Esophagus muscularis mucosa (tissue), 4 donors: ENCODE results near the gene ASPDH. TPM values are rescaled to one million over a fixed set of nuclear protein-coding genes. Genes with fewer than 3 reads are reported as not detected.

Experiments used
- DNase-seq: peaks from one replicate; pipeline ENCODE4 v3.0.0-alpha.2; 2017; ENCODE audit errors: extremely low spot score
- H3K27ac ChIP-seq, 4 donors: fragments of 200-600 bp; sonication (generic); replicated peaks in 1 of 4; 1 replicate in 3 of 4; 2 replicates in 1 of 4; pipeline ENCODE4 v1.5.1; 2016 to 2019; ENCODE audit warnings: mild to moderate bottlenecking in 1 of 4
- H3K27me3 ChIP-seq, 4 donors: fragments of 200-600 bp; sonication (generic); one replicate each; pipeline versions ENCODE4 v1.5.1 to v1.6.0; 2016 to 2019
- H3K36me3 ChIP-seq, 4 donors: fragments of 200-600 bp; sonication (generic); one replicate each; pipeline ENCODE4 v1.5.1; 2016 to 2019
- H3K4me1 ChIP-seq, 4 donors: fragments of 200-600 bp; sonication (generic); one replicate each; pipeline ENCODE4 v1.5.1; 2016 to 2019
- H3K4me3 ChIP-seq, 4 donors: fragments of 200-600 bp; sonication (generic); 1 replicate in 2 of 4; 2 replicates in 2 of 4; pipeline ENCODE4 v1.5.1; 2016 to 2019; ENCODE audit warnings: mild to moderate bottlenecking in 4 of 4, moderate library complexity in 1 of 4
- H3K9me3 ChIP-seq, 4 donors: fragments of 200-600 bp; sonication (generic); 1 replicate in 3 of 4; 2 replicates in 1 of 4; pipeline ENCODE4 v1.5.1; 2016 to 2019
- CTCF ChIP-seq, 3 experiments: fragments of 200-600 bp in 2 of 3; fragments of 450-650 bp in 1 of 3; sonication (generic) in 2 of 3; IDR thresholded peaks; one replicate each; pipeline ENCODE4 v1.5.1; 2017 to 2019; ENCODE audit warnings: antibody characterized with exemption in 3 of 3, mild to moderate bottlenecking in 2 of 3, moderate library complexity in 1 of 3
- EP300 ChIP-seq: sonication (generic); formaldehyde crosslinking; IDR thresholded peaks from one replicate; pipeline ENCODE4 v1.6.1; 2017; ENCODE audit warnings: antibody characterized with exemption
- POLR2A ChIP-seq: fragments of 450-650 bp; IDR thresholded peaks from one replicate; pipeline ENCODE4 v1.6.1; 2017; ENCODE audit warnings: antibody characterized with exemption, moderate library complexity, mild to moderate bottlenecking, low read depth
- POLR2AphosphoS5 ChIP-seq, 2 donors: sonication (generic); formaldehyde crosslinking; IDR thresholded peaks; one replicate each; pipeline ENCODE4 v1.6.1; 2017; ENCODE audit warnings: antibody characterized with exemption in 2 of 2
- WGBS: methylation state at CpG from one replicate; pipeline ENCODE4 v1.1.5; 2018; 5-methylcytosine and 5-hydroxymethylcytosine counted together
- intact Hi-C: fragments of 100-400 bp; cut with DNase I; formaldehyde crosslinking; loops from one replicate; pipeline ENCODE4 v1.15.1; 2023
- total RNA-seq, 4 donors: library from RNA; depleted of rRNA; stranded (reverse); fragments of >200 nt; gene quantifications; one replicate each; pipeline versions ENCODE4 v1.1.0 to v1.2.1, GENCODE V29; 2016

ASPDH gene
- total RNA-seq, 4 donors from 2014 or later: 1.6 TPM; not detected in 3

- Histone ChIP-seq H3K36me3 (no peaks in the 10 kb centered on the region), H3K4me3 (no peak overlapping the region), H3K27ac (no peak overlapping the region), H3K9me3 (no peaks in the 10 kb centered on the region), H3K4me1 (peaks cover 0 to 16% (median 15%) of the 10 kb centered on the region in 4 donors), H3K27me3 (peaks cover 0 to 66% (median under 1%) of the 10 kb centered on the region in 4 donors)
- intact Hi-C loops: no loop called here
- WGBS: 87% methylated on average over 13 of the region's 22 CpGs
- DNase-seq: no peak
- no peak for TF ChIP-seq CTCF (IDR thresholded peaks at IDR 0.05)
- TF ChIP-seq EP300: no peak
- TF ChIP-seq POLR2A: no peak
- TF ChIP-seq POLR2AphosphoS5 (IDR thresholded peaks at IDR 0.05): no peak
These were observed 35.6 kb upstream of the ASPDH start for GRCh38 chr19:50549059-50549926.

GRCh38 chr19:50548191-50549058 is 34.7 kb upstream of the ASPDH start:
- WGBS: 90% methylated on average over 4 of the region's 45 CpGs
- no peak overlapping the region for H3K27ac ChIP-seq

DNA sequence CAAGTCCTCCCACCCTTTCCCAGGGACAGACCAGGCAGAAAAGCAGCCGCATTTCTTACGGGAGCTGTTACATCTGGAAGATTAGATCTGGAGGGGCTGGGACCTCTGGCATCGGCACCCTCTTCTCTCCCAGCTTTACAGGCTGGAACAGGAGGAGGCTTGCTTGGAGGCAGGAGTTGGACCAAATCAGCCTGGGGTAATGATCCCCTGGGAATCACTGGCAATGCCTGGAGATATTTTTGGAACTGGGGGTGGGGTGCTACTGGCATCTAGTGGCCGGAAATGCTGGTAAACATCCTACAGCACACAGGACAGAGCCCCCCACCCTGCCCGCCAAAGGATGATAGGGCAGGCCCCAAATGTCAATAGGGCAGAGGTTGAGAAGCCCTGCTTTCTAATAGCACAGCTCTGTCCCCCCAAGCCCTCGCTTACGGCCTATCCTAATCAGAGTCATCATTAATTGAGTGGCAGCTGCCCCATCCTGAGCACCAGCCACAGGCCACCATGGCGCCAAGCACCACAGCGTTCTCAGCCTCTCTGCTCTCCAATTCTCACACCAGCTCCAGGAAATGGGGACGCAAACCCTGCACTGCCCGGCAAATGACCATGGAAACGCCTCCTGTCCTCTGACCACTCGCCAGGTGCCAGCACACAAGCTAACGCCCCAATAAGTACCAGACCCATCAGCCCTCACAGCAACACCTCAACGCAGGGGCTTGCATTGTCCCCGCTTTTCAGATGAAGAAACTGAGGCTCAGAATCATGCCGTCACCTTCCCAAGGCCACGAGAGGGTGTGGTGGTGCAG is 33.9 kb upstream of the ASPDH start:
- Histone ChIP-seq H3K4me1 (peaks cover 0 to 16% (median 15%) of the 10 kb centered on the region in 4 donors), H3K9me3 (no peaks in the 10 kb centered on the region), H3K27me3 (peaks cover 0 to 49% (median 0%) of the 10 kb centered on the region in 4 donors), H3K27ac (no peak overlapping the region), H3K4me3 (no peak overlapping the region), H3K36me3 (no peaks in the 10 kb centered on the region)
- WGBS: 77% methylated on average over 4 of the region's 18 CpGs
- intact Hi-C loops: no loop called here
- DNase-seq: no peak
- TF ChIP-seq POLR2A (no peak), EP300 (no peak), POLR2AphosphoS5 (IDR thresholded peaks at IDR 0.05) (no peak), CTCF (IDR thresholded peaks at IDR 0.05) (no peak)

More at GRCh38 chr19:50548191-50549058, 34.7 kb upstream of the ASPDH start:
- DNase-seq: no peak
- H3K27me3 ChIP-seq: peaks cover 0 to 58% (median 0%) of the 10 kb centered on the region in 4 donors
- H3K4me3 ChIP-seq: no peak overlapping the region
- TF ChIP-seq POLR2A: no peak
- no peak for TF ChIP-seq CTCF (IDR thresholded peaks at IDR 0.05)
- no peak for TF ChIP-seq EP300
- TF ChIP-seq POLR2AphosphoS5 (IDR thresholded peaks at IDR 0.05): no peak
- intact Hi-C loops: no loop called here
- H3K36me3 ChIP-seq: no peaks in the 10 kb centered on the region
- H3K9me3 ChIP-seq: no peaks in the 10 kb centered on the region
- peaks cover 0 to 16% (median 15%) of the 10 kb centered on the region in 4 donors for H3K4me1 ChIP-seq

- H3K4me1 ChIP-seq: peaks cover 0 to 11% (median 10%) of the 10 kb centered on the region in 4 donors
- 86% methylated on average over 29 of the region's 29 CpGs for WGBS
- TF ChIP-seq POLR2AphosphoS5 (IDR thresholded peaks at IDR 0.05) (no peak), EP300 (no peak), CTCF (IDR thresholded peaks at IDR 0.05) (no peak), POLR2A (no peak)
- H3K4me3 ChIP-seq: no peak overlapping the region
- intact Hi-C loops: no loop called here
- DNase-seq: no peak
- H3K27me3 ChIP-seq: peaks cover 0 to 42% (median 0%) of the 10 kb centered on the region in 4 donors
- H3K9me3 ChIP-seq: no peaks in the 10 kb centered on the region
- no peaks in the 10 kb centered on the region for H3K36me3 ChIP-seq
- H3K27ac ChIP-seq: no peak overlapping the region
These were observed 33.0 kb upstream of the ASPDH start for GRCh38 chr19:50546527-50547221.
